Ammon's horn (tissue), 1 donor: Measurements from ENCODE around the gene ICE1.

Experiments
- DNase-seq: peaks from one replicate; pipeline ENCODE4 v3.0.0-alpha.2; 2016; ENCODE audit warnings: low spot score

Gene ICE1

DNA sequence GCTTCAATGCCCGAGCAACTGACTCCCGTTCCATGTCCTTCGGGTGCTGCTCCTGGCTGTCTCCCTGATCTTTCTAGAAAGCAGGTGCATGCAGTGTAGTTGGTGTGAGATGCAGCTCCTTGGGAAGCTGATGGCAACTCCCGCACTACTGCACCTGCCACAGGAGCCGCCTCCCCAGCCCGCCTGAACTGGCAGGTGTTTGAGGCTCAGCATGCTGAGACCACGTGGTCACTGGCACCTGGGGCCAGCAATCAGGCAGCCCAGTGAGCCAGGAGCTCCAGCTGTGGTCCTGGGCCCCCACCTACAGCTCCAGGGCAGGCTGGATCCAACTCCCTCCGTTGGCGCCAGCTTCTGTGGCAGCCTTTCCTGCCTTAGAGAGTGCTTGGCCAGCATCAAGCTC lies 111.5 kb downstream of the ICE1 start:
- no peak for DNase-seq

- no peak for DNase-seq
These were observed 111.9 kb downstream of the ICE1 start for GRCh38 chr5:5534333-5534732.

DNA sequence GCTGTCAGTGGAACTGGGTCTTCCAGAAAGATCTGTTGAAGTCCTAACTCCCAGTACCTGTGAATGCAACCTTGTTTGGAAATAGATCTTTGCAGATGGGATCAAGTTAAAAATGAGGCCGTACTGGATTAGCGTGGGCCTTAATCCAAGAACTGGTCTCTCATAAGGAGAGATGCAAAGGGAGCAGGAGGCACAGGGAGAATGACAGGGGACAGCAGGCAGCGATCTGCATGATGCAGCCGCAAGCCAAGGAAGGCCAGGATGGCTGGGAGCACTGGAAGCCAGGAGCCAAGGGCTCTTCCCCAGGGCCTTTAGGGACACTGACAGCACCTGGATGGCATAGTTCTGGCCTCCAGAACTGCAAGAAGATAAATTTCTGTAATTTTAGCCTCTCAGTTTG lies 114.4 kb downstream of the ICE1 start:
- DNase-seq: no peak

- DNase-seq: no peak
These were observed 114.9 kb downstream of the ICE1 start for GRCh38 chr5:5537426-5537825.

GRCh38 chr5:5539590-5539989 lies 117.1 kb downstream of the ICE1 start:
- no peak for DNase-seq
